ENCODE measurements around the gene CCDC201.
"Not testable (repeated sequence)": the region's sequence is repeated elsewhere in the genome, so short reads cannot be mapped to it uniquely, and the experiment has no call there.

CCDC201 gene

DNA sequence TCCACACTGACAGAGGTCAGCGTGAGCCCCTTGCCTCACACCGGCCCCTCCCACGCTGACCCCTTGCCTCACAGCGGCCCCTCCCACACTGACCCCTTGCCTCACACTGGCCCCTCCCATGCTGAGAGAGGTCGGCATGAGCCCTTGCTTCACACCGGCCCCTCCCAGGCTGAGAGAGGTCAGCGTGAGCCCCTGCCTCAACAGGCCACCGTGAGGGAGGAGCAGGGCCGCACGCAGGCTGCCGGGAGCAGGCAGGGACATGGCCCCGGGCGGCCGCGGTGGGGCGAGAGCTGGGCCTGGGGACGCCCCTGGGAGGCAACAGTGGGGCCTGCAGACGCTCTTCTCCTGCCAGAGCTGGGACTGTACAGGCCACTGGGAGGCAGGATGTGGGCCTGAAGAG is 59.1 kb downstream of the CCDC201 start:
- DNase-seq, result not testable (repeated sequence)

DNA sequence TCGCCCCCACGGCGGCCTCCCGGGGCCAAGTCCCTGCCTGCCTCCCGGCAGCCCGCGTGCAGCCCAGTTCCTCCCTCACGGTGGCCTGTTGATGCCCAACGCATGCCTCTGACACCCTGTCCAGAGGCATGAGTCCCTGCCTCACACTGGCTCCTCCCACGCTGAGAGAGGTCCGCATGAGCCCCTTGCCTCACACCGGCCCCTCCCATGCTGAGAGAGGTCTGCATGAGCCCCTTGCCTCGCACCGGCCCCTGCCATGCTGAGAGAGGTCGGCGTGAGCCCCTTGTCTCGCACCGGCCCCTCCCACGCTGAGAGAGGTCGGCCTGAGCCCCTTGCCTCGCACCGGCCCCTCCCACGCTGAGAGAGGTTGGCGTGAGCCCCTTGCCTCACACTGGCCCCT is 59.9 kb downstream of the CCDC201 start:
- DNase-seq, result no peak

DNA sequence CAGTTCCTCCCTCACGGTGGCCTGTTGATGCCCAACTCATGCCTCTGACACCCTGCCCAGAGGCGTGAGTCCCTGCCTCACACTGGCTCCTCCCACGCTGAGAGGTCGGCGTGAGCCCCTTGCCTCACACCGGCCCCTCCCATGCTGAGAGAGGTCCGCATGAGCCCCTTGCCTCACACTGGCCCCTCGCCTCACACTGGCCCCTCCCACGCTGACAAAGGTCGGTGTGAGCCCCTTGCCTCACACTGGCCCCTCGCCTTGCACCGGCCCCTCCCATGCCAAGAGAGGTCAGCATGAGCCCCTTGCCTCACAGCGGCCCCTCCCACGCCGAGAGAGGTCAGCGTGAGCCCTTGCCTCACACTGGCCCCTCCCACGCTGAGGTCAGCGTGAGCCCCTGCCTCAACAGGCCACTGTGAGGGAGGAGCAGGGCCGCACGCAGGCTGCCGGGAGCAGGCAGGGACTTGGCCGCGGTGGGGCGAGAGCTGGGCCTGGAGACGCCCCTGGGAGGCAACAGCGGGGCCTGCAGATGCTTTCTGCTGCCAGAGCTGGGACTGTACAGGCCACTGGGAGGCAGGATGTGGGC is 61.1 kb downstream of the CCDC201 start:
- DNase-seq, result not testable (repeated sequence)

DNA sequence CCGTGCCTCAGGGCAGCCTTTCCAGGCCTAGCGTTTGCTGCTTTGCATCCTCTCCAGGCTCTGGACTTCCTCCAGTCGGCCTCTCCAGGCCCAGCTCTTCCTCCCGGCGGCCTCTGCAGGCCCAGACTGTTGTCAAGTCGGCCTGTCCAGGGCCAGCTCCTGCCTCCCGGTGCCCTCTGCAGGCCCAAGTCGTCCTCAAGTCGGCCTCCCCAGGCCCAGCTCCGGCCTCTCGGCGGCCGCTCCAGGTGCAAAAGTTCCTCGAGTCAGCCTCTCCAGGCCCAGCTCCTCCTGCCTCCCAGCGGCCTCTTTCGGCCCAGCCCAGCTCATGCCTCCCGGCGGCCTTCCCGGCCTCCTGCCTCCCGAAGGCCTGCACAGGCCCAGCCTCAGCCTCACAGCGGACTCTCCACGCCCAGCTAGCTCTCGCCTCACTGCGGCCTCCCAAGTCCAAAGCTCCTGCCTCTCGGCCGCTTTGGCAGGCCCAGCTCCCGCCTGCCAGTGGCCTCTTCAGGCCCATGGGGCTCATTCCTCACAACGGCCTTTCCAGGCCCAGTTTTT is 62.4 kb downstream of the CCDC201 start:
- not testable (repeated sequence) for DNase-seq

Data from NCI-H2081 (cell line).